ENCODE results near the gene FGD5. TPM values are rescaled to one million over a fixed set of nuclear protein-coding genes. Genes with fewer than 3 reads are reported as not detected.
A peak's percentile ranks its signal among the peaks of the same experiment; 100 is the strongest.

Gene FGD5
- total RNA-seq, 1 donor from 2014 or later = 294 TPM

- H3K4me3 Mint-ChIP-seq (ENCODE audit: unreplicated experiment) = peak overlapping the region; percentile 15
- peaks cover 73% of the 10 kb centered on the region for H3K4me1 Mint-ChIP-seq (ENCODE audit: unreplicated experiment)
- DNase-seq (ENCODE audit: low spot score) = no peak
- no peaks in the 10 kb centered on the region for H3K9me3 Mint-ChIP-seq (ENCODE audit: unreplicated experiment)
- peaks cover 9% of the 10 kb centered on the region for H3K27me3 Mint-ChIP-seq (ENCODE audit: unreplicated experiment)
- H3K36me3 Mint-ChIP-seq (ENCODE audit: low read depth, unreplicated experiment) = peaks cover 66% of the 10 kb centered on the region
- TF ChIP-seq CTCF (IDR thresholded peaks at IDR 0.05; ENCODE audit: unreplicated experiment) = no peak
- H3K27ac Mint-ChIP-seq (ENCODE audit: unreplicated experiment) = no peak overlapping the region
Observed at GRCh38 chr3:14831916-14832450, 13.2 kb downstream of the FGD5 start.

- Mint-ChIP-seq H3K4me1 (ENCODE audit: unreplicated experiment) (peaks cover 78% of the 10 kb centered on the region), H3K27me3 (ENCODE audit: unreplicated experiment) (peaks cover 7% of the 10 kb centered on the region), H3K27ac (ENCODE audit: unreplicated experiment) (no peak overlapping the region), H3K36me3 (ENCODE audit: low read depth, unreplicated experiment) (peaks cover 59% of the 10 kb centered on the region), H3K9me3 (ENCODE audit: unreplicated experiment) (no peaks in the 10 kb centered on the region), H3K4me3 (ENCODE audit: unreplicated experiment) (peak overlapping the region; percentile 15)
- DNase-seq (ENCODE audit: low spot score) = no peak
- no peak for TF ChIP-seq CTCF (IDR thresholded peaks at IDR 0.05; ENCODE audit: unreplicated experiment)
Observed at GRCh38 chr3:14832975-14833722, 14.4 kb downstream of the FGD5 start.

GRCh38 chr3:14834121-14834520, 15.4 kb downstream of the FGD5 start:
- peaks cover 8% of the 10 kb centered on the region for H3K27me3 Mint-ChIP-seq (ENCODE audit: unreplicated experiment)
- H3K9me3 Mint-ChIP-seq (ENCODE audit: unreplicated experiment) = no peaks in the 10 kb centered on the region
- no peak for DNase-seq (ENCODE audit: low spot score)
- H3K4me3 Mint-ChIP-seq (ENCODE audit: unreplicated experiment) = no peak overlapping the region
- peaks cover 80% of the 10 kb centered on the region for H3K4me1 Mint-ChIP-seq (ENCODE audit: unreplicated experiment)
- H3K27ac Mint-ChIP-seq (ENCODE audit: unreplicated experiment) = no peak overlapping the region
- H3K36me3 Mint-ChIP-seq (ENCODE audit: low read depth, unreplicated experiment) = peaks cover 57% of the 10 kb centered on the region
- TF ChIP-seq CTCF (IDR thresholded peaks at IDR 0.05; ENCODE audit: unreplicated experiment) = no peak

GRCh38 chr3:14834807-14835466, 16.2 kb downstream of the FGD5 start:
- Mint-ChIP-seq H3K4me1 (ENCODE audit: unreplicated experiment) (peaks cover 79% of the 10 kb centered on the region), H3K4me3 (ENCODE audit: unreplicated experiment) (no peak overlapping the region), H3K27ac (ENCODE audit: unreplicated experiment) (peak overlapping the region; percentile 30), H3K36me3 (ENCODE audit: low read depth, unreplicated experiment) (peaks cover 52% of the 10 kb centered on the region), H3K27me3 (ENCODE audit: unreplicated experiment) (peaks cover 8% of the 10 kb centered on the region), H3K9me3 (ENCODE audit: unreplicated experiment) (no peaks in the 10 kb centered on the region)
- no peak for DNase-seq (ENCODE audit: low spot score)
- no peak for TF ChIP-seq CTCF (IDR thresholded peaks at IDR 0.05; ENCODE audit: unreplicated experiment)

- no peak for DNase-seq (ENCODE audit: low spot score)
- no peaks in the 10 kb centered on the region for H3K9me3 Mint-ChIP-seq (ENCODE audit: unreplicated experiment)
- peak overlapping the region; percentile 4 for H3K4me3 Mint-ChIP-seq (ENCODE audit: unreplicated experiment)
- H3K4me1 Mint-ChIP-seq (ENCODE audit: unreplicated experiment) = peaks cover 78% of the 10 kb centered on the region
- H3K36me3 Mint-ChIP-seq (ENCODE audit: low read depth, unreplicated experiment) = peaks cover 52% of the 10 kb centered on the region
- no peak for TF ChIP-seq CTCF (IDR thresholded peaks at IDR 0.05; ENCODE audit: unreplicated experiment)
- H3K27ac Mint-ChIP-seq (ENCODE audit: unreplicated experiment) = peak overlapping the region; percentile 25
- peaks cover 8% of the 10 kb centered on the region for H3K27me3 Mint-ChIP-seq (ENCODE audit: unreplicated experiment)
Observed at GRCh38 chr3:14836049-14836468, 17.3 kb downstream of the FGD5 start.

All from endothelial cell (in vitro differentiated cells).